Peyer's patch (tissue), 4 donors: ENCODE measurements around the gene RIIAD1.

Experiments
- CTCF ChIP-seq, 6 experiments: fragments of 450-650 bp in 4 of 6; fragments of 200-600 bp in 2 of 6; sonication (generic) in 1 of 6; IDR thresholded peaks; one replicate each; pipeline ENCODE4 v1.5.1; 2017 to 2019; ENCODE audit warnings: antibody characterized with exemption in 6 of 6, mild to moderate bottlenecking in 3 of 6, moderate library complexity in 1 of 6
- POLR2A ChIP-seq, 2 donors: fragments of 450-650 bp; IDR thresholded peaks; one replicate each; pipeline ENCODE4 v1.5.1; 2017; ENCODE audit warnings: antibody characterized with exemption in 2 of 2, mild to moderate bottlenecking in 2 of 2, moderate library complexity in 2 of 2

DNA sequence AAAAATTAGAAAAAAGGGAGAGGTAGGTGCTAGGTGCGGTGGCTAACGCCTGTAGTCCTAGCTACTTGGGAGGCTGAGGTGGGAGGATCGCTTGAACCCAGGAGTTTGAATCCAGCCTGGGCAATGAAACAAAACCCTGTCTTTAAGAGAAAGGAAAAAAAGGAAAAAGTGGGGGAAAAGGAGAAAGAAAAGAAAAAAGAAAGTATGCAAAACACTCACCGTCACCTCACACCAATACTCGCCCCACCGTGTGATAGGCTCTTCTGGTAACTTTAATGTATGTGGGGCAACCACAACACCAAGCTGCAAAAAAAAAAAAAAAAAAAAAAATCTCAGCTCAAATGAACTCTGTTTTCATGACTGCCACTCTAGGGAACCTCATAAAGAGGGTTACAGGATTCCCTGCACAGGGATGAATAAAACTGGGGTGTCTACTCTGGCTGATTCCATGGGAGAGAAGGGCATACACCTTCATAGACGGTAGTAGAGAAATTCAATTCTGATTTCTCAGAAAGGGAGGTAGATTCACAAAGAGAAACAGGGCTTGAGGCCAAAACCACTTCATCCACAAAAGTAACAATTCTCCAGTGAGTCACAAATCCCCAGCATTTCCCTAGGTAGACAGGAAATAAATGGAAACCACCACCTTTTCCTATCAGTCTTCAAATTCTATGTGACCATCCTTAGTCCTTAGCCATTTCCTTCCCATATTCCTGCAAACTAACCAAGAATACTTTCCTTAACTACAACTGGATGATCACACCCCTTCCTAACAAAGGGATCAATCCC lies 39.5 kb downstream of the RIIAD1 start:
- TF ChIP-seq CTCF (IDR thresholded peaks at IDR 0.05) (no peak), POLR2A (IDR thresholded peaks at IDR 0.05) (no peak)
